NCI-H128 (cell line): ENCODE data around the gene FOXP1.

Experiments
- DNase-seq: peaks from one replicate; lab custom pipeline; 2025; ENCODE audit not compliant: unreplicated experiment; lab: John Stamatoyannopoulos, UW

FOXP1 gene

GRCh38 chr3:71162221-71162620 lies 421.3 kb downstream of the FOXP1 start:
- DNase-seq, result no peak

GRCh38 chr3:71160785-71161546 lies 422.6 kb downstream of the FOXP1 start:
- no peak for DNase-seq

GRCh38 chr3:71156062-71156665 lies 427.4 kb downstream of the FOXP1 start:
- no peak for DNase-seq

- DNase-seq, result no peak
These were observed 428.7 kb downstream of the FOXP1 start for GRCh38 chr3:71154846-71155245.

- no peak for DNase-seq
These were observed 429.8 kb downstream of the FOXP1 start for GRCh38 chr3:71153713-71154112.

- DNase-seq, result no peak
These were observed 430.6 kb downstream of the FOXP1 start for GRCh38 chr3:71152892-71153265.

GRCh38 chr3:71152039-71152891 lies 431.3 kb downstream of the FOXP1 start:
- no peak for DNase-seq

- no peak for DNase-seq
These were observed 433.3 kb downstream of the FOXP1 start for GRCh38 chr3:71149959-71150954.

GRCh38 chr3:71148455-71149060 lies 435.0 kb downstream of the FOXP1 start:
- DNase-seq, result no peak

GRCh38 chr3:71146673-71147072 lies 436.9 kb downstream of the FOXP1 start:
- no peak for DNase-seq

- DNase-seq, result no peak
These were observed 437.6 kb downstream of the FOXP1 start for GRCh38 chr3:71145954-71146353.

- no peak for DNase-seq
These were observed 438.8 kb downstream of the FOXP1 start for GRCh38 chr3:71144525-71145253.

GRCh38 chr3:71143493-71143892 lies 440.0 kb downstream of the FOXP1 start:
- DNase-seq, result no peak

GRCh38 chr3:71142441-71143161 lies 440.9 kb downstream of the FOXP1 start:
- DNase-seq, result no peak

GRCh38 chr3:71140477-71140876 lies 443.1 kb downstream of the FOXP1 start:
- no peak for DNase-seq

GRCh38 chr3:71139496-71139895 lies 444.0 kb downstream of the FOXP1 start:
- no peak for DNase-seq

GRCh38 chr3:71138410-71138809 lies 445.1 kb downstream of the FOXP1 start:
- no peak for DNase-seq

GRCh38 chr3:71136276-71136675 lies 447.3 kb downstream of the FOXP1 start:
- DNase-seq, result no peak
